Naive thymus-derived CD8-positive, alpha-beta T cell (primary cell): ENCODE measurements around the gene ALDOA. TPM values are rescaled to one million over a fixed set of nuclear protein-coding genes. Genes with fewer than 3 reads are reported as not detected.
A peak's percentile ranks its signal among the peaks of the same experiment; 100 is the strongest.
"Not testable (repeated sequence)": the region's sequence is repeated elsewhere in the genome, so short reads cannot be mapped to it uniquely, and the experiment has no call there.

Experiments
- ATAC-seq, 2 donors: fragments of 150-1000 bp; cut with Tn5 transposase in 1 of 2; sonication (Bioruptor Pico), chemical (Tn5 transposase) in 1 of 2; 1 replicate in 1 of 2; 2 replicates in 1 of 2; pipeline ENCODE4 v1.10.0; 2021; ENCODE audit warnings: mild to moderate bottlenecking in 2 of 2, moderate library complexity in 2 of 2
- POLR2A ChIA-PET: fragments of 350-600 bp; sonication (Branson Sonifier 250); formaldehyde crosslinking; loops from one replicate; lab custom pipeline; 2021; ENCODE audit warnings: antibody characterized with exemption; lab: Charles Lee
- DNase-seq, 10 donors: peaks; one replicate each; pipeline versions ENCODE4 v3.0.0 to v3.0.0-alpha.2; 2020 to 2022
- H3K27ac Mint-ChIP-seq, 10 donors: one replicate each; pipeline ENCODE4 v1.8.0; 2020 to 2022; ENCODE audit warnings: mild to moderate bottlenecking in 10 of 10, mixed read lengths in 10 of 10, moderate library complexity in 4 of 10, inconsistent platforms in 1 of 10
- H3K27me3 Mint-ChIP-seq, 5 donors: one replicate each; pipeline ENCODE4 v1.8.0; 2021 to 2022; ENCODE audit warnings: mixed read lengths in 5 of 5
- H3K36me3 Mint-ChIP-seq, 3 donors: one replicate each; pipeline ENCODE4 v1.8.0; 2020 to 2022; ENCODE audit warnings: mixed read lengths in 3 of 3, mild to moderate bottlenecking in 2 of 3, inconsistent platforms in 1 of 3
- H3K4me1 Mint-ChIP-seq, 4 donors: one replicate each; pipeline ENCODE4 v1.8.0; 2021 to 2022; ENCODE audit warnings: mixed read lengths in 4 of 4
- H3K4me3 Mint-ChIP-seq, 10 donors: one replicate each; pipeline ENCODE4 v1.8.0; 2020 to 2022; ENCODE audit warnings: mild to moderate bottlenecking in 10 of 10, mixed read lengths in 10 of 10, moderate library complexity in 6 of 10, inconsistent platforms in 1 of 10
- H3K9me3 Mint-ChIP-seq, 9 donors: one replicate each; pipeline ENCODE4 v1.8.0; 2020 to 2022; ENCODE audit warnings: mixed read lengths in 9 of 9, mild to moderate bottlenecking in 3 of 9, inconsistent platforms in 1 of 9, moderate library complexity in 1 of 9
- polyA plus RNA-seq, 3 donors: library from polyadenylated mRNA; unstranded; fragments of 300-500 nt; fragmentation: Illumina TruSeq; gene quantifications; one replicate each; pipeline ENCODE4 v1.2.3, GENCODE V29; 2021
- total RNA-seq, 8 experiments: library from RNA in 2 of 8; stranded (reverse) in 2 of 8; gene quantifications; one replicate each; pipeline ENCODE4 v1.2.3 and lab custom pipeline; 2021 to 2026

Gene ALDOA
- 100 to 1,000 TPM; 580 to 594 TPM for total RNA-seq
- polyA plus RNA-seq, result 1,000 to 10,000 TPM in 1 of 3 donors, 100 to 1,000 TPM in 2; 798 to 1,176 (median 994) TPM
- total RNA-seq (lab: John Stamatoyannopoulos, UW), result 8.6 to 20.2 (median 10.8) reads per million in 6 experiments

- Mint-ChIP-seq H3K9me3 (no peaks in the 10 kb centered on the region), H3K4me1 (peaks cover 17 to 46% (median 43%) of the 10 kb centered on the region in 4 donors), H3K4me3 (peak within 1 kb of the TSS; percentile 98 to 100 (median 99)), H3K27ac (peak within 1 kb of the TSS; percentile 94 to 99 (median 97)), H3K36me3 (peaks cover 0 to 37% (median 8%) of the 10 kb centered on the region in 3 donors), H3K27me3 (no peaks in the 10 kb centered on the region)
- POLR2A ChIA-PET, result interaction anchor here (0.6 to 8.0 kb wide), 50 partner anchors 10 to 633 kb away, joined by 3 to 192 read pairs (median 4); partner anchors contain the start of genes CORO1A, DCTPP1, FBRS and HIRIP3
- DNase-seq, result peak; percentile 89 to 96 (median 92)
- peak; percentile 81 to 87 for ATAC-seq
Measured at GRCh38 chr16:30065102-30065942, at the start of gene ALDOA. Gene ALDOA, plus strand, starts transcription at chr16:30065760. Its CDS starts 1,138 bp downstream, at chr16:30066898.

DNA sequence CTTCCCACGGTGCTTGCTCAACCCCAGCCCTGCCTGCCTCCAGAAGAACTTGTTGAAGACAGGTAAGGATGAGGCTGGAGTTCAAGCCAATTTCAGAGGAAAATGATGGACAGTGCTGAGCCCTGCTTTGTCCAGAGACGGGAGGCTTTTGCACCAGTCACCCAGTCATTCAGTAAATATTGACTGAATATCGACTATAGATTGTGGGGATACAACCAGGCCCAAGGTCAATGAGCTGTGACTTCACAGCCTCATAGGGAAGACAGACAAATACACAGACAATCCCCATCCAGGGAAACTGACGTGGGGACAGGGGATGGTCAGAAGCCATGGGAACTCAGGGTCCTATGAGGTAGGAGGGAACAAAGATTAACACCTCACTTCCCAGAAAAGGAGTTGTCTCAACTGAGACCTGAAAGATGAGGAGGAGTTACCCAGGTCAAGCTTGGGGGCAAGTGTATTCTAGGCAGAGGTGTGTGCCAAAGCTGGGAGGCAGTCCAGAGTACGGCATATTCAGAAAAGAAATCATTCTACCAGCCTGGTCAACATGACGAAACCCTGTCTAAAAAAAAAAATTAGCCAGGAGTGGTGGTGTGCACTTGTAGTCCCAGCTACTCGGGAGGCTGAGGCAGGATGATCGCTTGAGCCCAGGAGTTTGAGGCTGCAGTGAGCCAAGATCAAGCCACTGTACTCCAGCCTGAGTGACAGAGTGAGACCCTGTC is 48.8 kb upstream of the ALDOA start:
- no peaks in the 10 kb centered on the region for H3K9me3 Mint-ChIP-seq
- no peak overlapping the region for H3K4me3 Mint-ChIP-seq
- peaks cover 2 to 12% (median 5%) of the 10 kb centered on the region in 5 donors for H3K27me3 Mint-ChIP-seq
- H3K36me3 Mint-ChIP-seq, result peaks cover 0 to 3% (median 0%) of the 10 kb centered on the region in 3 donors
- peaks cover 7 to 15% (median 12%) of the 10 kb centered on the region in 4 donors for H3K4me1 Mint-ChIP-seq
- H3K27ac Mint-ChIP-seq, result no peak overlapping the region
- POLR2A ChIA-PET, result no interaction called here
- DNase-seq (no peak), ATAC-seq (no peak)

GRCh38 chr16:30017277-30017656 is 48.3 kb upstream of the ALDOA start:
- Mint-ChIP-seq H3K36me3 (no peaks in the 10 kb centered on the region), H3K9me3 (no peaks in the 10 kb centered on the region), H3K4me1 (peaks cover 4 to 10% (median 7%) of the 10 kb centered on the region in 4 donors), H3K27ac (no peak overlapping the region), H3K4me3 (no peak overlapping the region), H3K27me3 (peaks cover 0 to 7% (median 0%) of the 10 kb centered on the region in 5 donors)
- POLR2A ChIA-PET, result interaction anchor here (1.2 kb wide), 1 partner anchor 17 kb away, joined by 3 read pairs; no protein-coding TSS in a partner anchor
- ATAC-seq (no peak), DNase-seq (no peak)

- DNase-seq, H3K4me3 Mint-ChIP-seq, H3K27ac Mint-ChIP-seq, H3K36me3 Mint-ChIP-seq, H3K27me3 Mint-ChIP-seq, H3K4me1 Mint-ChIP-seq, H3K9me3 Mint-ChIP-seq, ATAC-seq: not testable (repeated sequence)
- POLR2A ChIA-PET, result interaction anchor here (0.6 to 1.2 kb wide), 2 partner anchors 18 to 224 kb away, joined by 3 read pairs; no protein-coding TSS in a partner anchor
Measured at GRCh38 chr16:30017937-30018336, 47.6 kb upstream of the ALDOA start.

DNA sequence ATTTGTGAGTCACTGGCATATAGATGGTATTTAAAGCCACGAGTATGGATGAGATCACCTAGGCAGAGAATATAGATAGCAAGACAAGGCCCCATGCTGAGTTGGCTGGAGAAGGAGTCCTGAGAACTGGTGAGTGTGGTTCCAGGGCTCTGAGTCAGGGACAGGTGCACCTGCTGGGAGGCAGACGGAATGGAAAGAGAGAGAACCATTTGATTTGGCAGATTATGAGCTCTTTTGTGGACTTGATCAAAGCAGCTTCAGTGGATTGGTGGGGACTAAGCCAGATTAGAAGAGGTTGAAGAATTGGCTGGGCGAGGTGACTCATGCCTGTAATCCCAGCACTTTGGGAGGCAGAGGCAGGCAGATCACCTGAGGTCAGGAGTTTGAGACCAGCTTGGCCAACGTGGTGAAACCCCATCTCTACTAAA is 46.8 kb upstream of the ALDOA start:
- DNase-seq (peak in 1 of 10 donors; percentile 43), ATAC-seq (no peak)
- Mint-ChIP-seq H3K9me3 (no peaks in the 10 kb centered on the region), H3K27me3 (peaks cover 0 to 2% (median 0%) of the 10 kb centered on the region in 5 donors), H3K4me3 (peak overlapping the region in 3 of 10 donors; percentile 20 to 65 (median 40)), H3K27ac (no peak overlapping the region), H3K36me3 (no peaks in the 10 kb centered on the region), H3K4me1 (peaks cover 4 to 10% (median 7%) of the 10 kb centered on the region in 4 donors)
- POLR2A ChIA-PET, result interaction anchor here (1.2 kb wide), 1 partner anchor 19 kb away, joined by 3 read pairs; no protein-coding TSS in a partner anchor

GRCh38 chr16:30022887-30023286 is 42.7 kb upstream of the ALDOA start, which contains the start of gene C16orf92:
Gene C16orf92, plus strand, starts transcription at chr16:30023198. Its CDS starts 143 bp downstream, at chr16:30023341.
- no peak for DNase-seq
- peaks cover 5 to 17% (median 15%) of the 10 kb centered on the region in 5 donors for H3K27me3 Mint-ChIP-seq
- no peak for ATAC-seq
- no peaks in the 10 kb centered on the region for H3K9me3 Mint-ChIP-seq
- H3K36me3 Mint-ChIP-seq, result no peaks in the 10 kb centered on the region
- H3K4me1 Mint-ChIP-seq, result peaks cover 6 to 13% (median 7%) of the 10 kb centered on the region in 4 donors
- POLR2A ChIA-PET, result interaction anchor here (0.6 kb wide), 1 partner anchor 9 kb away, joined by 6 read pairs; no protein-coding TSS in a partner anchor
- peak within 1 kb of the TSS in 1 of 10 donors; percentile 64 for H3K4me3 Mint-ChIP-seq
- no peak within 1 kb of the TSS for H3K27ac Mint-ChIP-seq

- Mint-ChIP-seq H3K9me3 (no peaks in the 10 kb centered on the region), H3K27me3 (peaks cover 5 to 24% (median 17%) of the 10 kb centered on the region in 5 donors), H3K36me3 (no peaks in the 10 kb centered on the region), H3K27ac (no peak overlapping the region), H3K4me3 (no peak overlapping the region), H3K4me1 (peaks cover 6 to 16% (median 7%) of the 10 kb centered on the region in 4 donors)
- ATAC-seq (no peak), DNase-seq (no peak)
- POLR2A ChIA-PET, result no interaction called here
Measured at GRCh38 chr16:30023586-30023985, 42.0 kb upstream of the ALDOA start.

DNA sequence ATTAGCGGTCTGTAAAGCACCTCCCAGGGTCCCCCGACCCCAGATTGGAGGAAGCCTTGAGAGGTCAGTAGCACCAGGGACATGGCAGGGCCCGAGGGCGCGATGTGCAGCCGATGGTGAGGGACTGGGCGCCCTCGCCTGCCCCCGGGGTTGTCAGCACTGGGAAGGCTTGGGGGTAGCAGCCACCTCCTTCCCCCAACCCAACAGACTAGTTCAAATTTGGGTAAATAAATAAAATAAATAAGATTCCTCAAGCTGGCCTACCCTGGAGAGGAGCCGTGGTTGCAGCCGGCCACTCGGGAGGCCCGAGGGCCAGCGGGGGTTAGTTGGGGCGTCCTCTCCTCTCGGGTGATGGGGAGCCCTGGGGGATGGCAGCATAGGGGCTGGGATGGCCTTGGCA is 41.1 kb upstream of the ALDOA start:
- DNase-seq (no peak), ATAC-seq (no peak)
- peaks cover 6 to 16% (median 7%) of the 10 kb centered on the region in 4 donors for H3K4me1 Mint-ChIP-seq
- POLR2A ChIA-PET, result interaction anchor here (0.6 kb wide), 1 partner anchor 150 kb away, joined by 3 read pairs; no protein-coding TSS in a partner anchor
- H3K27ac Mint-ChIP-seq, result no peak overlapping the region
- H3K27me3 Mint-ChIP-seq, result peaks cover 9 to 33% (median 22%) of the 10 kb centered on the region in 5 donors
- H3K4me3 Mint-ChIP-seq, result peak overlapping the region in 1 of 10 donors; percentile 64
- H3K36me3 Mint-ChIP-seq, result no peaks in the 10 kb centered on the region
- no peaks in the 10 kb centered on the region for H3K9me3 Mint-ChIP-seq

DNA sequence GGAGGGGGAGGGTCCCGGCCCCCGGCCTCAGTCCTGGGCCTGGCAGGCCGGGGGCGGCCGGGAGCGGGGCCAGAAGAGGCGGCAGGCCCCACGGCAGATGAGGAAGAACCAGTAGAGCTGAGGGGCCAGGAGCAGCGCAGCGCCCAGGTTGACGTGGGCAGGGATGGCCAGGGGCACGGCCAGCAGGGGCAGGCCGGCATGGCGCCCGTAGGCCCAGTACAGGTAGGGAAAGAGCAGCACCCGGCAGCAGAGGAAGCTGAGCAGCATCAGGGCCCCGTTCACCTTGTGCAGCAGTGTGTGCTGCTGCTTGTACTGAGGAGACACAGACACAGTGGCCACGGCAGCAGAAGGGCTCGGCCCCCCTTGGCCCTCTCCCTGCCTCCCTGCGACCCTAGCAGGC is 40.4 kb upstream of the ALDOA start:
- Mint-ChIP-seq H3K4me1 (peaks cover 10 to 23% (median 12%) of the 10 kb centered on the region in 4 donors), H3K27ac (no peak overlapping the region), H3K36me3 (no peaks in the 10 kb centered on the region), H3K4me3 (no peak overlapping the region), H3K27me3 (peaks cover 14 to 40% (median 28%) of the 10 kb centered on the region in 5 donors), H3K9me3 (no peaks in the 10 kb centered on the region)
- DNase-seq (no peak), ATAC-seq (no peak)
- POLR2A ChIA-PET, result no interaction called here

DNA sequence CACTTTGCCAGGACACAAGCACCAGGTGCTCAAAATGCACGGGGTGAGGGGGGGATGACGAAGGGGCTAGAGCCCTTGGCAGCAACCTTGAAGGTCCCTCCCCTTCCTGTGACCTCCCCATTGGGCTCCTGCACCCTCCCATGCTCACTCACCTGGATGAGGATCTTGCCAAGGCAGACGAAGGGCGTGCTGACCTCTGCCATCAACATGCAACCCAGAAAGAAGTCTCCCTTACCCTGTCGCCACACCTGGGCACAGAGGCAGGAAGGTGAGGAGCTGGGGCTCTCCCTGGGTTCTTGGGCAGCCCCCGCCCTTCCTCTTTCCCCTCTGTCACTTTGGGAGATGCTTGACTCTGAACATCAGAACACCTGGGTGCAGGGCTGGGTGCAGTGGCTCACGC is 40.0 kb upstream of the ALDOA start:
- peaks cover 14 to 44% (median 31%) of the 10 kb centered on the region in 5 donors for H3K27me3 Mint-ChIP-seq
- no peak overlapping the region for H3K27ac Mint-ChIP-seq
- POLR2A ChIA-PET, result no interaction called here

DNA sequence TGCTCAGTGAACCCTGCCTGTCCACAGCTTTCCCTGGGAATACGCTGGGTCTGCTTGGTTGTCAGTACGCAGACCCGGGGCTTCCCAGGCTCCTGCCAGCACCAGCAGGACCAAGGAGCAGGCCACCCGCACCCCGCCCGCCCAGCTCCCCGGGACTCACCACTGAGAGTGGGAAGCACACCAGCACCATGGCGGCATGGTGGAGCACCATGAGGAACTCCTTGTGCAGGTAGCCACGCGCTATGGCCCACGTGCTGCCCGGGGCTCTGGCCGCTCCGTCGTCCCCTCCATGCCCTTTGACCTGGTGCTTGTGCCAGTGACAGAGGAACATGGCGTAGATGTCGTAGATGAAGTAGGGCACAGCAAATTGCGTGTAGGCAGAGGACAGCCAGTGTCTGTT is 39.1 kb upstream of the ALDOA start:
- DNase-seq, result no peak
- peaks cover 8 to 19% (median 8%) of the 10 kb centered on the region in 4 donors for H3K4me1 Mint-ChIP-seq
- POLR2A ChIA-PET, result no interaction called here

More for the DNA sequence above, 40.0 kb upstream of the ALDOA start:
- H3K36me3 Mint-ChIP-seq, result no peaks in the 10 kb centered on the region
- no peaks in the 10 kb centered on the region for H3K9me3 Mint-ChIP-seq
- no peak overlapping the region for H3K4me3 Mint-ChIP-seq
- ATAC-seq, result no peak
- peaks cover 11 to 27% (median 13%) of the 10 kb centered on the region in 4 donors for H3K4me1 Mint-ChIP-seq
- DNase-seq, result no peak

More for the DNA sequence above, 39.1 kb upstream of the ALDOA start:
- ATAC-seq, result no peak
- peaks cover 15 to 45% (median 31%) of the 10 kb centered on the region in 5 donors for H3K27me3 Mint-ChIP-seq
- H3K9me3 Mint-ChIP-seq, result no peaks in the 10 kb centered on the region
- H3K4me3 Mint-ChIP-seq, result no peak overlapping the region
- no peaks in the 10 kb centered on the region for H3K36me3 Mint-ChIP-seq
- H3K27ac Mint-ChIP-seq, result no peak overlapping the region
